OCI-LY7 (cell line): Measurements from ENCODE around the gene MIER3. TPM values are rescaled to one million over a fixed set of nuclear protein-coding genes. Genes with fewer than 3 reads are reported as not detected.

Source experiments
- BruUV-seq: library from RNA; stranded (reverse); fragments of 400-500 nt; replicated peaks from 2 replicates; lab custom pipeline; 2021; lab: Mats Ljungman, UMichigan
- CTCF ChIA-PET: fragments of 300-600 bp; sonication (Branson Sonifier 250); formaldehyde crosslinking; loops from one replicate; lab custom pipeline; 2022; ENCODE audit warnings: antibody characterized with exemption; ENCODE audit not compliant: unreplicated experiment; lab: Charles Lee
- POLR2A ChIA-PET: fragments of 300-600 bp; sonication (Branson Sonifier 250); formaldehyde crosslinking; loops from one replicate; lab custom pipeline; 2022; ENCODE audit warnings: antibody characterized with exemption; lab: Charles Lee
- DNase-seq: peaks from one replicate; pipeline ENCODE4 v3.0.0-alpha.2; 2015; ENCODE audit warnings: low spot score
- H2AFZ ChIP-seq: fragments of 200-600 bp; sonication (generic), shearing (Covaris generic); 2 replicates; pipeline ENCODE4 v1.6.1; 2014; ENCODE audit warnings: mild to moderate bottlenecking, antibody characterized with exemption, low read length, moderate library complexity
- H3K27ac ChIP-seq: fragments of 200-600 bp; sonication (generic); 2 replicates; pipeline ENCODE4 v1.5.1; 2014; ENCODE audit warnings: mixed run types, low read depth, mild to moderate bottlenecking, moderate library complexity, low read length, inconsistent platforms; ENCODE audit not compliant: poor library complexity, severe bottlenecking
- H3K36me3 ChIP-seq: fragments of 200-600 bp; sonication (generic); 2 replicates; pipeline ENCODE4 v1.6.1; 2014; ENCODE audit warnings: mild to moderate bottlenecking, antibody characterized with exemption, low read length, moderate library complexity, mixed read lengths; ENCODE audit not compliant: insufficient read depth
- H3K4me1 ChIP-seq: fragments of 200-600 bp; sonication (generic); 2 replicates; pipeline ENCODE4 v1.5.1; 2014; ENCODE audit warnings: mild to moderate bottlenecking, low read length; ENCODE audit not compliant: insufficient read depth, poor library complexity, severe bottlenecking
- H3K4me2 ChIP-seq: fragments of 200-600 bp; sonication (generic); 2 replicates; pipeline ENCODE4 v1.6.1; 2014; ENCODE audit warnings: mild to moderate bottlenecking, low read length
- H3K4me3 ChIP-seq: fragments of 200-600 bp; sonication (generic); 2 replicates; pipeline ENCODE4 v1.5.1; 2014; ENCODE audit warnings: mild to moderate bottlenecking, low read depth, low read length; ENCODE audit not compliant: poor library complexity, severe bottlenecking
- H3K79me2 ChIP-seq: fragments of 200-600 bp; sonication (generic); 2 replicates; pipeline ENCODE4 v1.6.1; 2016; ENCODE audit warnings: low read depth, mild to moderate bottlenecking, low read length, moderate library complexity, mixed read lengths; ENCODE audit not compliant: insufficient read depth
- H3K9me2 ChIP-seq: fragments of 200-600 bp; sonication (generic); 2 replicates; pipeline ENCODE4 v1.6.1; 2016; ENCODE audit warnings: mild to moderate bottlenecking, low read length, mixed read lengths; ENCODE audit not compliant: insufficient read depth
- H3K9me3 ChIP-seq: fragments of 200-600 bp; sonication (generic); 2 replicates; pipeline ENCODE4 v1.6.1; 2014; ENCODE audit warnings: mild to moderate bottlenecking, mixed run types, low read length, mixed read lengths
- H4K20me1 ChIP-seq: fragments of 200-600 bp; sonication (generic); 2 replicates; pipeline ENCODE4 v1.6.1; 2014; ENCODE audit warnings: mild to moderate bottlenecking, antibody characterized with exemption, low read length, moderate library complexity, mixed read lengths; ENCODE audit not compliant: insufficient read depth
- EZH2phosphoT487 ChIP-seq: fragments of 200-600 bp; sonication (generic); IDR thresholded peaks from 2 replicates; pipeline ENCODE4 v1.6.1; 2018; ENCODE audit warnings: low read depth, borderline replicate concordance, mild to moderate bottlenecking, mixed run types, antibody characterized with exemption, low read length, moderate library complexity, mixed read lengths
- intact Hi-C: fragments of 100-400 bp; cut with micrococcal nuclease; formaldehyde crosslinking; loops from one replicate; pipeline ENCODE4 v1.10.0; 2022; ENCODE audit not compliant: unreplicated experiment
- total RNA-seq, 2 experiments: library from RNA; depleted of rRNA in 1 of 2; stranded (reverse); fragments of >200 nt in 1 of 2; shearing (Covaris generic) in 1 of 2; gene quantifications; 2 replicates each; pipeline ENCODE4 v1.2.3, GENCODE V29; 2014 to 2022
- TF ChIP-seq, protein P1 (sequence below): fragments of 200-600 bp; sonication (generic); conservative IDR thresholded peaks from 2 replicates; pipeline ENCODE4 v1.5.1; 2014; ENCODE audit warnings: mild to moderate bottlenecking, antibody characterized with exemption, low read length, moderate library complexity, mixed read lengths

Gene MIER3
- total RNA-seq, 2 experiments from 2014 or later, result 12.6 to 29.2 TPM

GRCh38 chr5:56959326-56959725 lies 7.4 kb upstream of the MIER3 start:
- Histone ChIP-seq H3K36me3 (no peaks in the 10 kb centered on the region), H2AFZ (no peak overlapping the region), H3K4me2 (no peak overlapping the region), H3K79me2 (no peaks in the 10 kb centered on the region), H3K4me3 (no peak overlapping the region), H4K20me1 (no peaks in the 10 kb centered on the region), H3K9me2 (no peaks in the 10 kb centered on the region), H3K4me1 (no peaks in the 10 kb centered on the region), H3K9me3 (no peaks in the 10 kb centered on the region), H3K27ac (no peak overlapping the region)
- intact Hi-C loops, result no loop called here
- no TSS peak for BruUV-seq
- no peak for DNase-seq
- TF ChIP-seq, protein P1, sequence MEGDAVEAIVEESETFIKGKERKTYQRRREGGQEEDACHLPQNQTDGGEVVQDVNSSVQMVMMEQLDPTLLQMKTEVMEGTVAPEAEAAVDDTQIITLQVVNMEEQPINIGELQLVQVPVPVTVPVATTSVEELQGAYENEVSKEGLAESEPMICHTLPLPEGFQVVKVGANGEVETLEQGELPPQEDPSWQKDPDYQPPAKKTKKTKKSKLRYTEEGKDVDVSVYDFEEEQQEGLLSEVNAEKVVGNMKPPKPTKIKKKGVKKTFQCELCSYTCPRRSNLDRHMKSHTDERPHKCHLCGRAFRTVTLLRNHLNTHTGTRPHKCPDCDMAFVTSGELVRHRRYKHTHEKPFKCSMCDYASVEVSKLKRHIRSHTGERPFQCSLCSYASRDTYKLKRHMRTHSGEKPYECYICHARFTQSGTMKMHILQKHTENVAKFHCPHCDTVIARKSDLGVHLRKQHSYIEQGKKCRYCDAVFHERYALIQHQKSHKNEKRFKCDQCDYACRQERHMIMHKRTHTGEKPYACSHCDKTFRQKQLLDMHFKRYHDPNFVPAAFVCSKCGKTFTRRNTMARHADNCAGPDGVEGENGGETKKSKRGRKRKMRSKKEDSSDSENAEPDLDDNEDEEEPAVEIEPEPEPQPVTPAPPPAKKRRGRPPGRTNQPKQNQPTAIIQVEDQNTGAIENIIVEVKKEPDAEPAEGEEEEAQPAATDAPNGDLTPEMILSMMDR, result no peak
- no peak for TF ChIP-seq EZH2phosphoT487
- ChIA-PET POLR2A (no interaction called here), CTCF (no interaction called here)

GRCh38 chr5:56958595-56958994 lies 6.7 kb upstream of the MIER3 start:
- no peak overlapping the region for H3K27ac ChIP-seq
- H3K36me3 ChIP-seq, result no peaks in the 10 kb centered on the region
- ChIA-PET POLR2A (no interaction called here), CTCF (no interaction called here)
- DNase-seq, result no peak
- no peaks in the 10 kb centered on the region for H3K9me3 ChIP-seq
- no peaks in the 10 kb centered on the region for H4K20me1 ChIP-seq
- H3K4me3 ChIP-seq, result no peak overlapping the region
- no peak overlapping the region for H2AFZ ChIP-seq
- TF ChIP-seq EZH2phosphoT487, result no peak
- TF ChIP-seq, protein P1, result no peak
- H3K9me2 ChIP-seq, result no peaks in the 10 kb centered on the region
- BruUV-seq, result no TSS peak
- no peaks in the 10 kb centered on the region for H3K4me1 ChIP-seq
- H3K4me2 ChIP-seq, result no peak overlapping the region
- H3K79me2 ChIP-seq, result no peaks in the 10 kb centered on the region
- intact Hi-C loops, result no loop called here

DNA sequence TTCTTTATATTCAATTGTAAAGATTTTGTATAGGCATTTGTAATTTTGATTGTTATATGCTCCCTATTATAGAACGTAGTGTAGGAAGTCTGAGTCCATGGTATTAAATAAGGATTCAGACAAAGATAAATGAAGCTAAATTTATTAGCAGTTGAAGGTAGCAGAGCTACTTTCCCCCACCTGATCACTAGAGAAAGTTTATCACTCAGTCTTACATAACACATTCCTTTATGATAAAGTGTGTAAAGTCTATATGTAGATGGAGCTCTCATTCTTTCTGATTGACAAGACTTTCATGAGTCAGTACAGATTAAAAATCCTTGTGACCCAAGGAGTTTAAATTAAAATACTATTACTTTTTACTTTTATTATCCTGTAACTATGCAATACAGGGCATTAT lies 2.3 kb upstream of the MIER3 start:
- Histone ChIP-seq H3K4me2 (no peak overlapping the region), H3K9me3 (no peaks in the 10 kb centered on the region), H3K9me2 (no peaks in the 10 kb centered on the region), H3K4me1 (peaks cover 16% of the 10 kb centered on the region), H4K20me1 (peaks cover 7% of the 10 kb centered on the region; the same call in 1 of the 2 replicates), H3K4me3 (no peak overlapping the region), H3K36me3 (peaks cover 7% of the 10 kb centered on the region; the same call in 1 of the 2 replicates), H2AFZ (no peak overlapping the region), H3K27ac (no peak overlapping the region), H3K79me2 (peaks cover 10% of the 10 kb centered on the region; the same call in 1 of the 2 replicates)
- DNase-seq, result no peak
- no peak for TF ChIP-seq EZH2phosphoT487
- TF ChIP-seq, protein P1, result no peak
- POLR2A ChIA-PET, result interaction anchor here (0.7 to 1.1 kb wide), 2 partner anchors 121 to 352 kb away, joined by 3 read pairs; no protein-coding TSS in a partner anchor
- intact Hi-C loops, result loop anchor here (5.0 kb wide), 1 partner anchor 268 kb away; no protein-coding TSS in a partner anchor
- no TSS peak for BruUV-seq
- CTCF ChIA-PET, result no interaction called here
